GM12875 (cell line): ENCODE results near the gene ITSN1.

Experiments
- H3K4me3 ChIP-seq: one replicate; pipeline ENCODE4 v1.5.1; 2011; ENCODE audit warnings: low read depth, low read length, control low read depth
- TF ChIP-seq, protein P1 (sequence below): IDR thresholded peaks from 2 replicates; pipeline ENCODE4 v1.5.1; 2011; ENCODE audit warnings: low read depth, mild to moderate bottlenecking, control low read depth, inconsistent platforms, low read length, moderate library complexity, borderline replicate concordance; ENCODE audit not compliant: insufficient read depth

ITSN1 gene

DNA sequence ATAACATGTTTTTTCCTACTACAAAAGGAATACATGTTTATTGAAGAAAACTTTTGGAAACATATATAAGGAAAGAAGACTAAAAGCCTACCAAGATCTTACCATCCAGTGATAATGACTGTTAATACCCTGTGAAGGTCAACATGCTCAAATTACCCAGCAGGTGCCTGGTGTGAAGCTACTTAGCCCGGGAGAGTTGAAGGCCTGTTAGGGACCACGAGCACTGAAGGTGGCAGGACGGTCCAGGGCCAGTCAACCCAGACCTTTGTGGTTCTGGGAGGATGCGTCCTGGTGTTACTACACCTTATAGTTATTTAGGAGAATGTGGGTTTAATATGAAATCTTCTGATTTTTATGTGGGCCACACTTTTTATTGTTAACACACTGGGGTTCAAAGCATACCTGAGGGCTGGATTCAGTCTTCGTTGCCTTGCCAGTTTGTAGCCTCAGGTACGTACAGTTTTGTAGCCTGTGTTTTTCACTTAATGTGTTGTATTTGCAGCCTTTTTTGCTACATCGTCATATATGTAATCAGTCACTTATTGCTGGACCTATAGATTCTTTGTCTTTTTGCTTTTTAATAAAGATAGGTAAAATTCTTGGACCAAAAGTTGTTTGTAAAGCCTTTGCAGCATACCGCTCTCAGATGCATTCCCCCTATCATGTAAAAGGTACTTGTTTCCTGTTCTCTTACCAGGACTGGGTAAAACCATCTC is 9.8 kb downstream of the ITSN1 start:
- H3K4me3 ChIP-seq = no peak overlapping the region
- TF ChIP-seq, protein P1, sequence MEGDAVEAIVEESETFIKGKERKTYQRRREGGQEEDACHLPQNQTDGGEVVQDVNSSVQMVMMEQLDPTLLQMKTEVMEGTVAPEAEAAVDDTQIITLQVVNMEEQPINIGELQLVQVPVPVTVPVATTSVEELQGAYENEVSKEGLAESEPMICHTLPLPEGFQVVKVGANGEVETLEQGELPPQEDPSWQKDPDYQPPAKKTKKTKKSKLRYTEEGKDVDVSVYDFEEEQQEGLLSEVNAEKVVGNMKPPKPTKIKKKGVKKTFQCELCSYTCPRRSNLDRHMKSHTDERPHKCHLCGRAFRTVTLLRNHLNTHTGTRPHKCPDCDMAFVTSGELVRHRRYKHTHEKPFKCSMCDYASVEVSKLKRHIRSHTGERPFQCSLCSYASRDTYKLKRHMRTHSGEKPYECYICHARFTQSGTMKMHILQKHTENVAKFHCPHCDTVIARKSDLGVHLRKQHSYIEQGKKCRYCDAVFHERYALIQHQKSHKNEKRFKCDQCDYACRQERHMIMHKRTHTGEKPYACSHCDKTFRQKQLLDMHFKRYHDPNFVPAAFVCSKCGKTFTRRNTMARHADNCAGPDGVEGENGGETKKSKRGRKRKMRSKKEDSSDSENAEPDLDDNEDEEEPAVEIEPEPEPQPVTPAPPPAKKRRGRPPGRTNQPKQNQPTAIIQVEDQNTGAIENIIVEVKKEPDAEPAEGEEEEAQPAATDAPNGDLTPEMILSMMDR = no peak

DNA sequence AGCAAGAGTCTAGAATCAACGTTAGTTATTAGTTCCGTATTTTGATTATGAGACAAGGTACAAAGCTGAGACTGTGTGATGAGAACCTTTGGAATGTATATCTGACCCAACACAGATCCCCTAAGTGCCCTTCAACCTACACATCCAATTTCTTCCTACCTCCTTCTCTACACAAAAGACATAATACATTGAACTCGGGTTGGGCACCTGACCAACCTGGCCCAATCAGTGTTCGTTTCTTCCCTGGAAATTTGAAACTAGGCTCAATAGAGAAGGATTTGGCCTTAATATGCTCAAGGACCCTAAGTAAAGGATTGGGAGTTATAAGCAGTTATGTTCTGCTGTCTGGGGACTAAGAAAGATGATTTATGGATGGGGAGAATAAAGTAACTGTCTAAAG is 12.1 kb downstream of the ITSN1 start:
- H3K4me3 ChIP-seq = no peak overlapping the region
- TF ChIP-seq, protein P1 = no peak

DNA sequence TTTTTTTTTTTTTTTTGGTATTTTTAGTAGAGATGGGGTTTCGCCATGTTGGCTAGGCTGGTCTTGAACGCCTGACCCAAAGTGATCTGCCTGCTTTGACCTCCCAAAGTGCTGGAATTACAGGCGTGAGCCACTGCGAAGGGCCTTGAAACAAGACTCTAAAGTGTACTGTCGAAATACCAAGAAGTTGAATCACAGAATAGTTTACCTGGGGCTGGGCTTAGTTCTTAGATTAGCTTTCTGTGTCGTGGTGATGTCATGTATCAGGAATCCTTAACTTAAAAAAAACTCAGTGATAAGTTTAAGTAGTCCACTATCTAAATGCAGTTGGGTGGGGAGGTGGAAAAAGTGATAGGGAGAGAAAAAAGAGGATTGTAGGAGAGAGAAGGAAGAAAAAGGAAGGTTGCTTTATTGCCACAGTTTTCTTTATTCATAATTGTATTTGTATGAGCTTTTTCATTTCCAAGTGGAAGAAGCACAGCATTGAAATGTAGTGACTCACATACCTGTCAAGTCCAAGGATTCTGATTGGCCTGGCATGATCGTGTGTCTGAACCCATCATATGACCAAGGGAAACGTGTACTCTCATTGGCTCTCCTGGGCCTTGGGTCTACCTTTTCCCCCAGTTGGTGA is 13.4 kb downstream of the ITSN1 start:
- H3K4me3 ChIP-seq = no peak overlapping the region
- TF ChIP-seq, protein P1 = no peak

DNA sequence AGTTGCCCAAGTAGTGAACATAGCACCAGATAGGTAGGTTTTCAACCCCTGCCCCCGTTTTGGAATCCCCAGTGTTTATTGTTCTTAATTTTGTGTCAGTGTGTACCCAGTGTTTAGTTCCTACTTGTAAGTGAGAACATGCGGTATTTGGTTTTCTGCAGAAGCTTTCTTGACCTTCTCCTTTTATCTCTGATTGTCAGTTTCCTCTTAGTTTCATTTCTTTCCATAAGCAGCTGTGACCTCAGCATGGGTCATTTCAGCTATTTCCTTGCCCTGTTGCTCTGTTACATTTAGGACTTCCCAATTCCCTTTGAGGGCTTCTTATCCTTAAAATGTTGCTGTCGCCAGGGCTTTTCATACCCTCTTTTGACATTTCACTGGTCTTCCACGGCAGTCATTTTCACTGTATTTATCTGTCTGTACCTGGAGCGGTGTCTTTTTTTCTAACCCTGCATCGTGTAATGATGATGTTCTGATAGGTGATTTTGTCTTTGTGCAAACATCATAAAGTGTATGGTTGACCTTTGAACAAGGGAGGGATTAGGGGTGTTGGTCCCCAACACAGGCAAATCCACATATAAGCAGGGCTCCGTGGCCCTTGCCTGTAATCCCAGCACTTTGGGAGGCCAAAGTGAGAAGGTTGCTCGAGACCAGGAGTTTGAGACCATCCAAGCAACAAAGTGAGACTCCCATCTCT is 15.0 kb downstream of the ITSN1 start:
- H3K4me3 ChIP-seq = no peak overlapping the region
- TF ChIP-seq, protein P1 = no peak

DNA sequence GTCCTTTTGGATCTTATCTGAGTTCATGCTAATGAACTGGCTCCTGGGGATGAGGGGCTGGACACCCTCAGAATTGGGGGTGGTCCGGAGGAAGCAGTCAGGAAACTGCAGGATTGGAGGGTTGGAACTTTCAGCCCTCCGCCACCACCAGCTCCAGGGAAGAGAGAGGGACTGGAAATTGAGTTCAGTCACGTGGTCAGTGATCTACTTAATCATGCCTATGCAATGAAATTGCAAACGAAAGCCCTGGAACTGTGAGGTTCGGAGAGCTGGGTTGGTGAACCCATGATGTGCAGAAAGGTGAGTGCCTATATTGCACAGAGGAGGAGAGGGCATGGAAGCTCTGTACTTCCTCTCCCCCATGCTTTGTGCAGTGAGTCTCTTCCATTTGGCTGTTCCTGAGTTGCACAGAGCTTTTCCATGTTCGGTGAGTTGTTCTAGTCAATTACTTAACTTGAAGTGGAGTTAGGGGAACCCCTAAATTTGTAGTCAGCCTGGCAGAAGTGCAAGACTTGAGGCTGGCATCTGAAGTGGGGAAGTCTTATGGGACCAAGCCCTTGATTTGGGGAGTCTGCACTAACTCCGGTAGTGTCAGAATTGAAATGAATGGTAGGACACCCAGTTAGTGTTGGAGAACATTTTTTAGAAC is 16.7 kb downstream of the ITSN1 start:
- H3K4me3 ChIP-seq = no peak overlapping the region
- TF ChIP-seq, protein P1 = no peak

DNA sequence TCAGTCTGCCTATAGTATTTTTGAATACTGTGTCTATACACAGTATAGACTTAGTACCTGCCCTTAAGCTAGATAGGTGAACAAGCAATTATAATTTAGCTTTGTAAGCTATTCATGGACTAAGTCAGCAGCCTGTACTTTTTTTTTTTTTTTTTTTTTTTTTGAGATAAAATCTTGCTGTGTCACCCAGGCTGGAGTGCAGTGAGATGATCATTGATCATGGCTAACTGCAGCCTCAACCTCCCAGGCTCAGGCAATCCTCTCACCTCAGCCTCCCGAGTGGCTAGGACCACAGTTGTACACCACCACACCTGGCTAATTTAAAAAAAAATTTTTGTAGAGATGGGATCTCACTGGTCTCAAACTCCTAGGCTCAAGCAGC is 17.3 kb downstream of the ITSN1 start:
- H3K4me3 ChIP-seq = no peak overlapping the region
- TF ChIP-seq, protein P1 = no peak
